Colonic mucosa (tissue), 4 donors: Measurements from ENCODE around the gene RGL2. TPM values are rescaled to one million over a fixed set of nuclear protein-coding genes. Genes with fewer than 3 reads are reported as not detected.

Experiments
- DNase-seq: peaks from one replicate; pipeline ENCODE4 v3.0.0-alpha.2; 2020
- H3K27ac ChIP-seq: fragments of 200-600 bp; one replicate; pipeline ENCODE4 v1.8.0; 2021
- H3K27me3 ChIP-seq: fragments of 200-600 bp; one replicate; pipeline ENCODE4 v1.8.0; 2021
- H3K36me3 ChIP-seq: fragments of 200-600 bp; one replicate; pipeline ENCODE4 v1.8.0; 2021
- H3K4me1 ChIP-seq: fragments of 200-600 bp; one replicate; pipeline ENCODE4 v1.8.0; 2021; ENCODE audit warnings: mild to moderate bottlenecking
- H3K4me3 ChIP-seq: fragments of 200-600 bp; one replicate; pipeline ENCODE4 v1.8.0; 2021
- H3K9ac ChIP-seq, 2 donors: one replicate each; pipeline ENCODE4 v1.7.0; 2013; ENCODE audit warnings: control low read depth in 2 of 2, low read depth in 2 of 2, low read length in 2 of 2
- H3K9me3 ChIP-seq: fragments of 200-600 bp; one replicate; pipeline ENCODE4 v1.8.0; 2021
- CTCF ChIP-seq: fragments of 200-600 bp; IDR thresholded peaks from one replicate; pipeline ENCODE4 v1.8.0; 2022; ENCODE audit warnings: antibody characterized with exemption, mild to moderate bottlenecking
- intact Hi-C: fragments of 100-400 bp; cut with DNase I; formaldehyde crosslinking; loops from one replicate; pipeline ENCODE4 v1.14.1; 2022
- total RNA-seq, 2 donors: library from RNA; stranded (reverse); fragmentation: NEBNext Ultra II Directional in 1 of 2; extraction: Animal tissue kit (Norgen Biotek cat#: 25700) in 1 of 2; gene quantifications; one replicate each; pipeline ENCODE4 v1.2.1, GENCODE V29; 2021
- donor health status: healthy.
- donor health status: DM: no; HTN: no; CAD: no.
- donor health status: DM: no; HTN: no; CAD: no.

The RGL2 gene
- total RNA-seq, 2 donors from 2014 or later, result 29.9 to 34.7 TPM

DNA sequence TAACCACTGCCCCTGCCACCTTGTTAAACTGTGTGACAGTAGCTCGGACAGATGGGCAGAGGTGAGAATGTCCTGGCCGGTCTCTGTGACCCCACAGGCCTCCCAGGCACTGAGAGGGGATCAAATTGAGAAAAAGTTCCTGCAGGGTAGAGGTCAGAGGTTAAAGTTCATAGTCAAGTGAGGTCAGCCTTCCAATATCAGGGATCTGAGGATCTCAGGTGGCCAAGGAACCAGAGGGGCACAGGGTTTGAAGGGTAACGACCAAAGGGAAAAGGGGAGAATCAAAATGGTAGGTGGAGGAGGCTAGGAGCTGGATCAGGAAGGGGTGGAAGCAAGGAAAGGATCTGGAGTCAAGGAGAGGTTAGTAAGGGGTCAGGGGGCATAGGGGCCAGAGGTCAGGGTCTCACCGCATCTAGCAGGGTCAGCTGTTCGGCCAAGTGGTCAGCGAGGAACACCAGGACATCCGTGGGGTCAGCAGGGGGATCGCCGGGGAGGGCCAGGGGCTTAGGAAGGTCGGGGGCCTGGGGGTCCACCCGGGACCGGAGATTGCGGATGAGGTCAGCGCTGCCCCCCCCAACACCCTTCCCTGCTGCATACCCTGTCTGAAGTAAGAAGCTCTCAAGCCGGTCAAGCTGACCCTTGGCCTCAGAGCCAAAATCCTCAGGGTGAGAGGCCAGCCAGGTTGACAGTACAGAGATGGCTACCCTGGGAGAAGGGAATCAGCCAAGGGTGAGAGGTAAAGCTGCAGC, 2.9 kb downstream of the RGL2 start:
- intact Hi-C loops, result no loop called here
- H3K4me3 ChIP-seq, result no peak overlapping the region
- peaks cover 9% of the 10 kb centered on the region for H3K4me1 ChIP-seq
- no peak for TF ChIP-seq CTCF
- H3K36me3 ChIP-seq, result no peaks in the 10 kb centered on the region
- H3K9ac ChIP-seq, result no peak overlapping the region
- no peaks in the 10 kb centered on the region for H3K27me3 ChIP-seq
- no peak overlapping the region for H3K27ac ChIP-seq
- no peaks in the 10 kb centered on the region for H3K9me3 ChIP-seq
- DNase-seq, result no peak

GRCh38 chr6:33294086-33294823, 4.5 kb downstream of the RGL2 start:
- Histone ChIP-seq H3K4me1 (peaks cover 6% of the 10 kb centered on the region), H3K36me3 (no peaks in the 10 kb centered on the region), H3K9ac (no peak overlapping the region), H3K4me3 (no peak overlapping the region), H3K27ac (no peak overlapping the region), H3K9me3 (no peaks in the 10 kb centered on the region), H3K27me3 (no peaks in the 10 kb centered on the region)
- TF ChIP-seq CTCF, result no peak
- intact Hi-C loops, result no loop called here
- DNase-seq, result no peak

GRCh38 chr6:33292996-33293682, 5.6 kb downstream of the RGL2 start:
- Histone ChIP-seq H3K9ac (no peak overlapping the region), H3K27me3 (no peaks in the 10 kb centered on the region), H3K4me3 (no peak overlapping the region), H3K4me1 (peaks cover 6% of the 10 kb centered on the region), H3K36me3 (no peaks in the 10 kb centered on the region), H3K9me3 (no peaks in the 10 kb centered on the region), H3K27ac (no peak overlapping the region)
- no peak for DNase-seq
- intact Hi-C loops, result no loop called here
- TF ChIP-seq CTCF, result no peak

GRCh38 chr6:33290459-33290858, 8.3 kb downstream of the RGL2 start:
- Histone ChIP-seq H3K27me3 (no peaks in the 10 kb centered on the region), H3K9me3 (no peaks in the 10 kb centered on the region), H3K4me3 (no peak overlapping the region), H3K36me3 (no peaks in the 10 kb centered on the region), H3K9ac (peak overlapping the region; percentile 88 to 96), H3K27ac (no peak overlapping the region), H3K4me1 (peaks cover 6% of the 10 kb centered on the region)
- intact Hi-C loops, result no loop called here
- no peak for TF ChIP-seq CTCF
- no peak for DNase-seq

GRCh38 chr6:33289784-33290315, 8.9 kb downstream of the RGL2 start:
- TF ChIP-seq CTCF, result no peak
- intact Hi-C loops, result no loop called here
- peaks cover 6% of the 10 kb centered on the region for H3K4me1 ChIP-seq
- DNase-seq, result no peak
- peak overlapping the region; percentile 88 to 96 for H3K9ac ChIP-seq
- no peaks in the 10 kb centered on the region for H3K27me3 ChIP-seq
- peak overlapping the region; percentile 83 for H3K27ac ChIP-seq
- H3K36me3 ChIP-seq, result no peaks in the 10 kb centered on the region
- H3K4me3 ChIP-seq, result peak overlapping the region; percentile 89
- H3K9me3 ChIP-seq, result no peaks in the 10 kb centered on the region
